GM13976 (cell line): ENCODE measurements around the gene PTPN3.

Experiments used
- DNase-seq: peaks from one replicate; pipeline ENCODE4 v3.0.0; 2012; ENCODE audit warnings: low spot score
- in situ Hi-C: fragments of 300-500 bp; cut with MboI; formaldehyde crosslinking; loops from one replicate; pipeline ENCODE4 v1.12.0; 2022; ENCODE audit warnings: low sequenced_read_pairs, mixed read lengths, inconsistent platforms; ENCODE audit not compliant: unreplicated experiment
- TF ChIP-seq, protein P1 (sequence below): IDR thresholded peaks from 2 replicates; pipeline ENCODE4 v1.5.1; 2012; ENCODE audit warnings: borderline replicate concordance, mild to moderate bottlenecking; ENCODE audit not compliant: insufficient read depth; ENCODE audit errors: extremely low read depth, missing control alignments, control extremely low read depth

The PTPN3 gene

DNA sequence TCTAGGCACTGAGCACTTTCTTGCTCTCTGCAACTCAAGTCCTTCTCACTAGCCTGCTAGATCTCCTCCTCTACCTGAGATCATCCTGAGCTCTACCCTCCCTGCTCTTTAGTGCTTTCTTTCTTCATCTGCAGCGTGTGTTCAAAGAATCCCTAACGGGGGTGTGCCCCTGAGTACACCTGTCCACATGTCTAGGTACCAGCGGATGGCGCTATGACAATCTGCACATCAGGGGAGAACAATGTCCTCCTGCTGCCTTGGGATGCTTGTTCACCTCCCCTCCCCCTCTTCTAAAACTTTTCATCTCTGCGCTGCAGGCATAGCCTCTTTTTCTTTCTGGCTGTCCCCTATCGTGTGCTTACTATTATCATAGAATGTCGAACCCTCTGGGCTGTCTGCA is 42.7 kb downstream of the PTPN3 start:
- no peak for DNase-seq
- in situ Hi-C loops, result no loop called here
- TF ChIP-seq, protein P1, sequence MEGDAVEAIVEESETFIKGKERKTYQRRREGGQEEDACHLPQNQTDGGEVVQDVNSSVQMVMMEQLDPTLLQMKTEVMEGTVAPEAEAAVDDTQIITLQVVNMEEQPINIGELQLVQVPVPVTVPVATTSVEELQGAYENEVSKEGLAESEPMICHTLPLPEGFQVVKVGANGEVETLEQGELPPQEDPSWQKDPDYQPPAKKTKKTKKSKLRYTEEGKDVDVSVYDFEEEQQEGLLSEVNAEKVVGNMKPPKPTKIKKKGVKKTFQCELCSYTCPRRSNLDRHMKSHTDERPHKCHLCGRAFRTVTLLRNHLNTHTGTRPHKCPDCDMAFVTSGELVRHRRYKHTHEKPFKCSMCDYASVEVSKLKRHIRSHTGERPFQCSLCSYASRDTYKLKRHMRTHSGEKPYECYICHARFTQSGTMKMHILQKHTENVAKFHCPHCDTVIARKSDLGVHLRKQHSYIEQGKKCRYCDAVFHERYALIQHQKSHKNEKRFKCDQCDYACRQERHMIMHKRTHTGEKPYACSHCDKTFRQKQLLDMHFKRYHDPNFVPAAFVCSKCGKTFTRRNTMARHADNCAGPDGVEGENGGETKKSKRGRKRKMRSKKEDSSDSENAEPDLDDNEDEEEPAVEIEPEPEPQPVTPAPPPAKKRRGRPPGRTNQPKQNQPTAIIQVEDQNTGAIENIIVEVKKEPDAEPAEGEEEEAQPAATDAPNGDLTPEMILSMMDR, result no peak

DNA sequence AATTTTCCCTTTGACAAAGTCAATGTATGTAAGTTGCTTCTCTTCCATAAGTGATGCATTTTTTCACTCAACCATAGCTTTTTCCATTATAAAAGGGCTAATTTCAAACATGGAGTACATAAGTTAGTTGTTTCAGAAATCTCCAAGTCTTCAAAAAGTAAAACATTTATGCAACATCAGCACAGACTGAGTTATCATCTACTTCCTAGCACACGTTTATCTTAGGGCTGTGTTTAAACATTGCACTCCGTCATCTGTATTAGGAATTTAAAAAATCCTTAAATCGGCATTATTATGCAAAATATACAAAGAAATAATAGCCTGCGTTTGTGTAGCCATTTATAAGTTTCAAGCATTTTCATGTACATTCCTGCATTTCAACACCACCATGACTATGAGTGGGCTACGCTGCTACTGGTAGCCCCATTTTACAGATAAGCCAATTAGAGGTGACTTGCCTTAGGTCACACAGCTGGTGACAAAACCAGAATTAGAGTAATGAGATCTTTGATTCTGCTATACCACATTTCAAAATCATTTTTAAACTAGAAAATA is 43.4 kb downstream of the PTPN3 start:
- in situ Hi-C loops, result no loop called here

DNA sequence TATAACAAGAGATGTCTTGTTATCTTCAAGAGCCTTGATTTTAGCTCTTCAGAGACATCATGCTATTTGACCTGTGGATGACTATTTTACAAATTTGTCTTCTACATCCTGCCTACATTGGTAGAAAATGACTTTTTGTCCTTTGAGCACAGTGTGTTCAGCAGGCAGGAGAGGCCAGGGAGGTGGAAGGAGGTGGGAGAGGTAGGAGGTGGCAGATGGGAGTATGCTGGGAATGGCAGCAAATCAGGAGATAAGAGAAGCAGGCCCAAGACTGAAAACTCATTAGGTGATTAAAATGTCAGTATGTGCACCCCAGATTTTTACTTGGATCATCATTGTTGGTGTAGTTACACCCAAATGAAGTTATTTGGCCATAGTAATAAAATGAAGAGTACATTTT is 44.1 kb downstream of the PTPN3 start:
- DNase-seq, result no peak
- in situ Hi-C loops, result no loop called here
- TF ChIP-seq, protein P1, result no peak

More for the DNA sequence above, 43.4 kb downstream of the PTPN3 start:
- no peak for DNase-seq
- TF ChIP-seq, protein P1, result no peak

DNA sequence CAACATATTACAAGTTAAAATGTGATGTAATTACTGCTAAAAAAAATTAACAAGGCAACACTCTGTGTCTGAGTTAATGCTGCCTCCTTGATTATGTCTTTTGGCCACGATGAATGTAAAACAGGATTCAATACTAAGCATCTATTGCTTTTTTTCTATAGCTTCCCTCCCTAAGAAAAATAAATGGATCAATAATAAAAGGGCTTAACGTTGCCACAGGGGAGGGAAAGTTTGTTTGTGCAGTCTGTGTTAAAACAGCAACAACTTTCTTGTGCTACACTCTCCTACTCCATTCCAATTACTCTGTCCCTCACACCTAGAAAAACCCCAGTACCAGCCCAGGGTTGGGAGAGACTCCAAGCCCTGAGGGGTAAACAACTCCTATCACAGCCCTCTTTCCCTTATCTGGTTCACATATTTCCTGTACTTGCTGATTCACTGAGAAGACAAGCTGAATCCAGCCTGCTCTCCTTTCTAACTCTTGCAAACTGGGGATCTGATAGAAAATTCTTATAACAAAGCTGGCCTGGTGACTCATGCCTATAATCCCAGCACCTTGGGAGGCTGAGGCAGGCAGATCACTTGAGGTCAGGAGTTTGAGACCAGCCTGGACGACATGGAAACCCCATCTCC is 44.8 kb downstream of the PTPN3 start:
- DNase-seq, result no peak
- in situ Hi-C loops, result no loop called here
- TF ChIP-seq, protein P1, result no peak

DNA sequence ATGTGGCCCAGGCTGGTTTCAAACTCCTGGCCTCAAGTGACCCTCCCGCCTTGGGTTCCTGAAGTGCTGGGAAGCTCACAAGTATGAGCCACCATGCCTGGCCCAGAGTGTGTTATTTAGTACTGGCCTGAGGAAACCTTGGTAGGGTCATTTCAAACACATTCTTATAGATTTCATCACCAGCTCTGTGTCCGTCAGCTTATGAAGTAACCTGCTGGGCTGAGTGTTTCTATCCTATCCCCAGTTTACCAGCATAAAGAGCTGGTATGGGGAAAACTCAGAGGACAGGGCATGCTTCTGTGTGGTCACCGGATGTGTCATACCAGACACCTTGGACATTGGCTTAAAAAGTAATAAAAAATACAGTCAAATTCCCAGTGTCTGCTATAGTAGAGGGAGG is 45.3 kb downstream of the PTPN3 start:
- TF ChIP-seq, protein P1, result no peak
- DNase-seq, result no peak

DNA sequence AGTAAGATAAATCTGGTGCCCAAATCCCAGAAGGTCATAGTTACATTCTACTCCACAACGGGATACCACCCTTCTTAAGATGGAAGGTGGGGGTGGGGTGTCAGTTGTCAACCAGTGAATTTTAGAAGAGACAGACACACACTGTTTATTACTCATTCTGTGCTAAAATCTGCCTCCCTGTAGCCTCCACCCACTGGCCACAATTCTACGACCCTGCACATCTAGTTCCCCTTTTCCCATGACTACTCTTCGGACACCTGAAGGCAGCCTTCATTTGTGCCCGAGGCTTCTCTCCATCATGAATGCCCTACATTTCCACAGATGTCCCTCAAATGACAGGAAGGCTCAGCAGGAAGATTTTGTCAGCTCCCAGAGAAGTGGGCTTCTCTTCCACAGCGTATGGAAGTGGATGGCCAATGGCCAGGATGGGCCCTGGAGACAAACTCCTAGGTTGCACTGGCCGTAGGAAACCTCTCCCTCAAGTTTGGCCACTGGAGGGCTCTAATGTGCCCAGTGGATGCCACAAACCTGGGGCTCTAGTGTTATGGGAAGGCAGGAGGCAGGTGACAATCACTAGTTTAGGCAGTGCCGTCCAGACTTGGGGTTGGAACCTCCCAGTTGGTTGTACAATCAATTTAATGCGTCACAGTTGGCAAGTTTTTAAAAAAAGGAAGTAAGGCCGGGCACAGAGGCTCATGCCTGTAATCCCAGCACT is 46.6 kb downstream of the PTPN3 start:
- no peak for DNase-seq
- in situ Hi-C loops, result no loop called here
- TF ChIP-seq, protein P1, result no peak

More for the DNA sequence above, 45.3 kb downstream of the PTPN3 start:
- in situ Hi-C loops, result no loop called here
